GM18508 (cell line): Measurements from ENCODE around the gene SEPTIN5.

Experiments
- ATAC-seq: cut with Tn5 transposase; IDR thresholded peaks from one replicate; pipeline ENCODE4 v1.9.1; 2021; ENCODE audit warnings: moderate number of reproducible peaks; ENCODE audit not compliant: insufficient read depth, unreplicated experiment

Gene SEPTIN5

DNA sequence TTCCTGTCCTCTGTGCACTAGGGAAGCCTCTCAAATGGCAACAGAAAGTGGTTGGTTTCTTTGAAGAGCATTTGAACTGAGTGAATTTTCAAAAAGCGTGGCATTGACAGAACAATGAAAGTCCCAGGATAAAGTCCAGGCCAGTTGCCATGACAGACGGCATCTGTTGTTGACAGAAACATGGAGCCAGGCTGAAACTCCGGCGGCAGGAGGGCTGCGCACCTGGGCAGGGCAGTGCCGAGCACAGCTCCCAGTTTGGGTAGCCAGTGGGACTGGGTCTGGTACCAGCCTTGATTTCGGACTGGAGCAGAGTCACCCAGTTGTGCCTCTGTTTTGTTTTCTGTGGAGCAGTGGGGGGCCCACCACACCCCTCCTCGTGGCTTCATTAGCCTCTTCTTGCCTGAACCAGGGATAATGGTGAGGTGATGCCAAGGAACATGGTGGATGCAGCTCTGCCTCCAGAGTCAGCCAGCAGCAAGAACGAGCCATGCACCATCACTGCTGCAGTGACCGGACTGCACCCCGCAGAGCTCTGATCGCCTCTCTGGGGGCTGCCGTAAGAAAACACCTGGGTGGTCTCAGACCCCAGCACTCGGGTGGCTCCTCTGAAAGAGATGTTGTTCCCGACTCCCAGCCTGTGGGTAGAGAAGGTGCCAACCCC, 9.8 kb upstream of the SEPTIN5 start:
- no peak for ATAC-seq

DNA sequence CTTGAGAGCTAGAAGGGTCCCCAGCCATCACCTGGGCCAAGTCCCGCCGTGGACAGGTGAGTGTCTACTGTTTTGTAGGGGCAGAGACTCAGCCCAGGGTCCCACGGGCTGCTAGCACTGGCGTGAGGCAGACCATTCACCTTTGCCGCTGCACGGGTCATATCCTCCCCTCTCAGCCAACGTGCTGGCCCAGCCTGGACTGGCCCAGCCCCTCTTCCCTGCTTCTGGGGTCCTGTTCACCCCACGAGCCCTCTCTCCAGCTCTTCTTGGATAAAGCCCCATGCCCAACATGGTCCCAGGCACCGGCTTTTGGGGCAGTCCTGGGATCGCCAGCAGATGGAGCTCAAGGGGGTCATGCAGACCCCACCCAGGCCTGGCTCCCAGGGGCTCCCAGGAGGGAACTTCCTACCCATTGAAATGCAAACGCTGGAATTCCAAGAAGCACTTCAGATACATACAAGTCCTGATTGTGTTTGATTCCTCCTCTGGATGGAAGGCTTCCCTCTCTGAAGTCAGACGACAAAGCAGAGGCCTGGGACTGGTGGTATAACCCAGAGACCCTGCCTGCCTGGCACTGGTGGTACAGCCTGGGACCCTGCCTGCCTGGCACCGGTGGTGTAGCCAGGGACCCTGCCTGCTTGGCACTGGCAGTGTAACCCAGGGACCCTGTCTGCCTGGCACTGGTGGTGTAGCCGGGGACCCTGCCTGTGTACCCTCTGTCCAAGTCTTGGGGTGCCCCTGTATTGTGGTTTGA, 8.9 kb upstream of the SEPTIN5 start:
- no peak for ATAC-seq

DNA sequence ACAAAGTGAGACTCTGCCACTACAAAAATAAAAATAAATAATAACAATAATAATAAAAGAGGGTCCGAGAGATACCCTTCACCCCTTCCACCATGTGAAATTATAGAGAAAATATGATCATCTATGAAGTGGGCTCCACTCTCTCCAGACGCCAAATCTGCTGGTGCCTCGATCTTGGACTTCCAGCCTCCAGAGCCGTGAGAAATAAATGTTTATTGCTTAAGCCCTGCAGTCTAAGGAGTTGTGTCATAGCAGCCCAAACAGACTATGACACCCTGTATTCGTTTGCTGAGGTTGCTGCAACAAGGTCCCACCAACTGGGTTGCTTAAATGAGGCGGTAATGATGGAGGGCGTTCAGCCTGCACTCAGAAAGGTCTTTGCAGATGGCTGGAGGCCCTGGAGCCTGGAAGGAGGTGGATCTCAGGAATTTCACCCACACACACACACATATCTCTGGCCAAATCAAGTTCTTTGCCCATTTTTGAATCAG, 7.6 kb upstream of the SEPTIN5 start:
- ATAC-seq, result no peak

DNA sequence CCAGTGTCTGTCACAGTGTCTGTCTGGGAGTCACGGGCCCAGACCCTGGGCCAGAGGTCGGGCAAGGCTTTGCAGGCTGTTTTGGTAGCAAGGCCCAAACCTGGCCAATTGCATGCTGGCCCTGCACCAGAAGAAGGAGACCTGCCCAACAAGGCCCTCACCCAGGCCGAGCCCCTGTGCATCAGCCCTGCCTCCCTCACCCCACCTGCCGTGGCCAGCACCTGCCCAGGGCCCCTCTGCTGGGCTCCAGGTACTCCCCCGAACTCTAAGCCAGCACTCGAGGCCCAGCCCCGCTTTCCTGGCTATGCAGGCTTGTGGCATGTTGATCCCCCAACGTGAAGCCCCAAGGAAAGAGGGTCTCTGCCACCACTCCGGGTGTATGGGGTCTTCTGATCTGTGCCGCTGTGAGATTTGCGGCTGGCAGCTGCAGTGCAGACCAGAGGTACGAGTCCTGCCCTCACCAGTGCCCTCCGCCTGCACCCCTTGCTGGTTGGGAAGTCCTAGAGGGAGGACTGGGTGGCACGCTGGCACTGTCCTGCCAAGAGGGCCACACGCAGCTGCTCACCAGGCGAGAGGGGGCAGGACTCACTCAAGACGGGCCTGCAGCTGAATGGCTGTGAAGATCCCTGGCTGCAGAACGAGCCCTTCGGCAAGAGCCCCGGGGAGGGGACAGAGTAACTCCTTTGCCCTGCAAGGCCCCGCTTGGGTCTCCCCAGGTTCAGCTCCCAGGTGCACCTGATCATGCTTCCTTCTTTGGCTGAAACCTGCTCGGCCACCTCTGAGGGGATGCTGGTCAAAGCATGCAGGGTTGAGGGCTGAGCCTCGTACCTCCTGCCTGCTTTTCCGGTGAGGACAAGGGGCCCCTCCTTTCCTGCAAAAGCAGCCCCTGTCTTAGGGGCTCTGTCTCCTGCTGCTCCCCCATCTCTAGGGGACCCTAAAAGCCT, 6.7 kb upstream of the SEPTIN5 start:
- no peak for ATAC-seq

DNA sequence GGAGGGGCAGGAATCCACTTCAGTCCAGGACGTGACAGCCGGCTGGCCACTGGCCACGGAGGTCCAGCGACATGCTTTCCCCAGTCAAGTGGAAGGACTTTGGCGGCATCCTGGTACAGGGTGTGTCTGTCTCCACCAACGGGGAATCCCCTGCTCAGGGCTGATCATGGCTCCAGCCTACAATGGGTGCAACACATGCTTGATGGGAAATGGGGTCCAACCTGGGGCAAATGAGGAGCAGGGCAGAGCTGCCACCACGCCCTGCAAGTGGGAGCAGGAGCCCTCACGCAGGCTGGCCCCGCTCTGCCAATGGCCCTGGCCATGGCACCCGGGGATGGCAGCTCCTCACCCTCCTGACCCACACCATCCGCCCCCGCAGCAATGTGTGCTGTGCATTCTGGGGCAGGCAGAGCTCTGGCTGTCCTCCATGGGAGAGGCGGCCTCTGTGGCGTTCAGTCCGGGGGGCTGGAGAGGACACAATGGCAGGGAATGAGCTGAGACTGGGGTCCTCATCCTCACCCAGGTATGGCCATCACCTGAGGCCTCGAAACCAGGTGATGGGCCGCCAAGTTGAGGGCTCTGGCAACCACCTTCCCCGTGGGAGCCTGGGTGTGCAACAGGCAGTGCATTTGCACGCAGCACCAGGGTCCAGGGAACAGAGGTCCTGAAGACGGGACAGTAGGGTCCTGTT, 5.8 kb upstream of the SEPTIN5 start:
- ATAC-seq, result no peak

DNA sequence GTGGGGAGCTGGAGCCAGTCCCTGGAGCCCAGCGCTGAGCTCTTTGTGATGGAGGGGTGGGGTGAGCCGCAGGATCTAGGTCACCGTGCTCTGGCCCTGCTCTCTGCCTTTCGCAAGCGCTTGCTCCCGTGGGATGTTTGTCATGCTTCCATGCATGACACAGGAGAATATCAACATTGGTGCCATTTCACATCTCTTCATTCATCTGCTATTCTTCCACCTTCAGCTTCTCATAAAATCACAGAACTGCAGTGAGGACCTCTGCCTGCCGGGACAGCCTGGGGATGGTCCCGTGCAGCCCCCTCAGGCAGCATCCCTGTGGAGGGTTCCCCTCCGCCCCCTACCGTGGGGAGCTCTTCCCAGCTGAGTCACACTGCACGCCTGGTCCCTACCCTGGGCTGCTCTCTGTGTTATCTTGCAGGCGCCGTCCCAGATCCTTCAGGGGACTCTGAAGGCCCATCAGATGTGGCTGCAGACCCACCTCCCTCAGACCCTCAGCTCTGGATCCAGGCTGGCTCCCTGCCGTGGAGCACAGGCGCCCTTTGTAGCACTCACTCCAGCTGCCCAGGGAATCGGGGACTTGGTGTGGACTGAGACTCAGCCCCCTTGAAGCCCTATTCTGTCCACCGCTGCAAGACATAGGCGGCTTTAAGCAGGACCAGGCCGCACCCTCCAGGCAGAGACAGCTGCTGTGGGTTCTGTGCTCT, 5.1 kb upstream of the SEPTIN5 start:
- no peak for ATAC-seq

DNA sequence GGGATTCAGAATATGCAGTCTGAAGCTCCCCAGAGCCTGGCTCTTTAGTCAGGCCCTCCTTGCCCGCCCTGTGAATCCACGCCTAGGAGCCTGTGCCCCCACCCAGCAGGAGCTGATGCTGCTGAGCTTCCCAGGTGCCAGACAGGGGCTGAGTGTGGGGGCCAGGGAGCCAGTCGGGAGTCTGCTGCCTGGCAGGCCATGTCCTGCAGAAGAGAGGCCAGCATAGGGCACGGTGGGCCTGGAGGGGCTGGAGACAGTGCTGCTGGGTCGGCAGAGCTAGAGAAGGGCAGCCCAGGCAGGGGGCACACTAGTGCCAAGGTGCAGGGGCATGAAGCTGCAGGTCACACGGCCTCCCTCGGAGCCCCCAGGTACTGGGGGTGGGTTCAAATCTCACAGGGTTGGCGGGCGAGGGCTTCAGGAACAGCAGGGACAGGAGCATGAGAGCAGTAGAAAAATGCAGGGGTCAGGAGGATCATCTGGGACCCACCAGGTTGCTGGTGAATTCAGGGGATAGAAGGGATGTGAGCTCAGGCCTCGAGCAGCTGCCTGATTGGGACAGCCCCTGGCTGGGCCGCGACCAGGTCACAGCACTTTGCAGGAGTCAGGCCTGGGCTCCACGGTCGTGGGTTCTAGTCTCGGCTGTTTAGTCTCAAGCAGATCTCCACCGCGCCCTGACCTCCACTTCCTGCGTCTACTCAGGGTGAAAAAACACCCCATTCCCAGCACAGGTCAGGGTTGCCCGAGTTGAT, 4.1 kb upstream of the SEPTIN5 start:
- ATAC-seq, result no peak

DNA sequence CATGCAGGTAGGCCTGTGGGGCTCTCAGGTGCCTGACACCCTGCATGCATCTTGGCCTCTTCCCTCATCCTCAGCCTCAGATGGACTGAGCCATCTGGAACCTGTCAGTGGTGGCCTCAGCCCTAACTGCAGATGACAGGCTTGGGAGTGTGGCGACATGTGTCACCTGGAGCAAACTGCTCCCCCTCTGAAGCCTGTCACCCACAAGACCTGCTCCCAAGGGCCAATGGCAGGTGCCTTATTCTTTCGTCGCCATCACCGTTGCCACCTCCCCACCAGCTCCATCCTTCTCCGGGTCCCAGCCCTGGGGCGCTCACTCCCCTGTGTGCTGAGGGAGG, 3.6 kb upstream of the SEPTIN5 start:
- ATAC-seq, result no peak

DNA sequence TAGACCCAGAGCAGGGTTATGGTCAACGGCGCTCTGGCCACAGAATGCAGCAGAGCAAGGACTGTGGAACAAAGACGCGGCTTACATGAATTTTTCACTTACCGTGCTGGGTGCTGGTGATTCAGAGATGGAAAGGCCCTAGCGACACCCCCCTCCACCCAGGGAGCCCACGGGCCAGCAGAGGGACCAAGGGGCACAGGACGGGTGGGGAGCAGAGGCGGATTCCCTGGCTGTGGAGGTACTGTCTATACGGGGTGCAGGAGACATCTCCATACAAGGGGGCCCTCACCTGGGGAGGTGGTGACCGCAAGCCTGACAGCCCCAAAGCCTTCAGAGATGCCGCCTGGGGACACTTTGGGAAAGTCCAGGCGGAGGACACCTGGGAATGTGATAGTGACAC, 1.1 kb upstream of the SEPTIN5 start:
- no peak for ATAC-seq

DNA sequence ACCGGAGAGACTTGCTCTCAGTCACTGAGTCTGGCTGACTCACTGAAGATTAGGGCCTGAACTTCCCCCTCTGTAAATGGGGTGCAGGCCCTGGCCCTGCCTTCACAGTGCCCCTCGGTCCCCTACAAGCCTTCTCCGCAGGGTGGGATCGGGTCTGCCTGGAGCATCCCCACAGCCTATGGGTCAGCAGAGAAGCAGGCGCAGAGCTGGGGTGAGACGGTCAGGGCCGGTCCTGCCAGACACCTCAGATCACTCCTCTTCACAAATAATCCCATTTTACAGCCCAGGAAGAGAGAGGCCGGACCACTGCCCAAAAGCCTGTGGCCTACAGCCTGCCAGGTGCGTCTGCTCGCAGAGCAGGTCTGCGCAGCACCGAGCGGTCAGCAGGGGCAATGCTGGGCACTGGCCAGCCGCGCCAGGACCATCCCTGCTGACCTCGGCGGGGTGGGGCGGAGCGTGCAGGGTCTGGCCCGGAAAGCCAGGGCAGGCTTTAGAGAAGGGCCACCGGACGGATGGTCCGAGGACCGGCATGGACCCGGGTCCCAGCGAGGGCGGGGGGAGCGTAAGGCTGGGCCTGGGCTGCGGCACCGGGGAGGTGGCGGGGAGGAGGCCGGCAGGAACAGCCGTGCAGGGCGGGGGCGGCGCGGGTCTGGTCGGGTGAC, 522 bp upstream of the SEPTIN5 start:
- ATAC-seq, result no peak

DNA sequence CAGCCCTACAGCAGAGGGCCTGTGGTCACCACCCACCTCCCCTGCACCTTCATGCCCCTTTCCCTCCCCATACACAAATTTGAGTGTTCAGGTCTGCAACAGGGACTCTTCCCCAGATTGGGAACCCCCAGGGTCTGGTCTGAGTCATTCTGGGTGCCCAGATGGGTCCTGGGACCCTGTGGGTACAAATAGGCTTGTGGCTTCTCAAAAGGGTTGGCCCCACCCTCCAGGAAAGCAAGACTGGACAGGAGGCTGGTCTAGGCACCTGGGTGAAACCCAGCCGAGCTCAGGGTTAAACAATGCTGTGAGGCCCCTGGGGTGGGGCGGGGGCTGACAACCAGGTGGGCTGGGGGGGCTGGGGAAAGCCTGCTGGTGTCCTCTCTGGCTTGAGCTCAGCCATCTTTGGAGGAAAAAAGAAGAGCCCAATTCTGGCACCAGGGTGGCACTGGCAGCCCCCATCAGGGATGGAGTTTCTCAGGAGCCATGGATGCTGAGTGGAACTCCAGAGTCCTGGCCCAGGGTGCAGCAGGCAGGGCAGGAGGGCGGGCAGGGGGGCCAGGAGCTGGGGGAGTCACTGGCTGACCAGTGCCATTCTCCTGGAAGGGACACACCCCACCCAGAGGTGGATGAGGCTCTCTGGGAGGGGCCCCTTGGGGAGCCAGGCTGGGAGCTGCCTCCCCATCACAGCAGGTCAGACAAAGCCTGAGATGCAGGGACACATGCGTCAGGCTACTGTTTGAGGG, 1.1 kb downstream of the SEPTIN5 start:
- ATAC-seq, result no peak

DNA sequence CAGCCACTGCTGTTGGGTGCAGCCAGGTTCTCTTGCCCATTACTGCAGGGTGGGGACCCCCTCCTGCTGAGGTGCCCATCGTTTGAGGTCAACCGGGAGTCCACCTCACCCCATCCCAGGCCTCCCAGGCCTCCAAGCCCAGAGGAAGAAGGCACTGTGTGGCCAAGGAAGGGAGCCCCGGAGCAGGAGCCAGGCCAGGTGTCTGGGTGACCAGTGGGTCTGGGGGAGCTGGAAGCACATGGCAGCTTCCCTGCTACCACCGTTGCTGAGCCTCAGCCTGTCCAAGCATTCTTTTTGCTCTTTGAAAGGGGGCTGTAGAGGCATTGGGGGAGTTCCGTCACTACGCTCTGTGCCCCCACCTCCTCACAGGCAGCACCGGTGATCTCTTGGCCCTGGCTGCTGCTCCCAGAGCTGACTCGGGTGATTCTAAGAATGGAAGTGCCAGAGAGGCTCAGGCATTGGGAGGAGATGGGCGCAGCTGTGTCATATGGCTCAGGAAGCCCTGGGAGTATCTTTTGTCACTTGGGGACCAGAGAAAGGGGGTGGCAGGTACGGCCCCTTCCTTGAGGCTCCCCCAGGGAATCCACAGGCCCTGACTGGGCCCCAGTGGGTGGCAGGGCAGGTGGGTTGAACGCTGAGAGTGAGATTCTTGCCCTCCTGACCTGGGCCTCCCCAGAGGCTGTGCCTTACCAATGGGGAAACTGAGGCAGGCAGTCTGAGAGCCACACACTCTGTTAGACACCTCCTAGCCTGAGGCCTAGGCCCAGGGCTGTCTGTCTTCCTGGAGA, 1.9 kb downstream of the SEPTIN5 start:
- no peak for ATAC-seq

DNA sequence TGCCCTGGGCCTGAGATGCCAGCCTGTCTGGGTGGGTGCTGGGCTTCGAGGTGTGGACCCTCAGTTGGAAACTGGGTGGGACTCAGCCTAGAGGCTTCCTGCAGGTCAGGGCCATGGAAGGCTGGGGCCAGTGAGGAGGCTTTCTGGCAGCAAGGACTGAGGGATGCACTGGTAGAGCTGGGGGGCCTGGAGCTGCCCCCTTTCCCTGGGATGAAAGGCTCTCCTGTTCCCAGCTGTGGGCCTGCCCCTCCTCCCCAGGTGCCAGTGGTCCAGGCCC, 2.5 kb downstream of the SEPTIN5 start:
- no peak for ATAC-seq

DNA sequence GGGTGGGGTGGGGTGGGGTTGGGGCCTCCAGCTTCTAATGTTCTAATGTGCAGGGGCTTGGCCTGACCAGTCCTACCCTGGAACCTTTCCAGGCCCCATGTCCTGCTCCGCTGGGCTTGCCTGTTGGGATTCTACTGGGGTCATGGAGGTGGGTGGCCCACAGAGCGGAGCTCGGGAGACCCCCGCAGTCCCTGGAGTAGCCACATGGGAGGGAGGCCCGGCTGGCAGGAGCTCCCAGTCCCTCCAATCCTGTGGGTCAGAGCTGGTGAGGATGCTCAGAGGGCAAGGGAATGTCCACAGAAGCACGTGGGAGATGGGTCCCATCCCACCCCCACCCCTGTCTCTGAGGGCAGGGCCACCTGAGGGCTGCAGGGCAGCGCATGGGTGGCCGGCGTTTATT, 2.9 kb downstream of the SEPTIN5 start:
- ATAC-seq, result no peak

DNA sequence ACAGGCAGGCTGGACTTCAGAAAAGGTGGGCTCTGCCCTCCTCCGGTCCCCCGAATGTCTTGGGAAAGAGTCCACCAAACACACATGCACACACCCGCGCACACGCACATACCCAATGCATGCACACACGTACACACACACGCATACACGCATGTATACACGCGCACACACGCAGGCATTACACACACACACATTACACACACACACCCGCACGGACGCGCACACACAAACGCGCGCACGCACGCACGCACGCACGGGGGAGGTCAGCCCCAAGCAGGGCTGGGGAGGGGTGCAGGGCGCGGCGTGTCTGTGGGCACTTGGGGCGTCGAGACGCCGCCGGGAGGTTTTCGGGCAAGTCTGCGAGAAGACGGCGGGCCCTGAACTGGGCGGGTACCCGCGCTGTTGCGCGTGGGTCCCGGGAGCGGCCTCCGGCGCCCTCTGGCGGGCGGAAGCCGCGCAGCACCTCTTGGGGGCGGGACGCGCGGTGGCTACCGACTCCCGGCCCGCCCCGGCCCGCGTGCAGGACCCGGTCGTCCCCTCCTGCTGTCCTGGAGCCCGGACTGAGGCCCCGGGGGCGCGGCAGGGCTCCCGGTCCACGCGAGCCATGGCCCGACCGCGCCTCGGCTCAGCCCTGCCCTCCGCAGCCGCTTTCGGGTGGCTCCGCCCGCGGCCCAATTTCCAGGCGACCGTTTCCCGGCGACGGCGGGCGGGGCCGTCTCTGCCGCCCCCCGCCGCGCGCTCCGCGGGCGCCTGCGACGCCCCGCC, 3.6 kb downstream of the SEPTIN5 start:
- ATAC-seq, result no peak

DNA sequence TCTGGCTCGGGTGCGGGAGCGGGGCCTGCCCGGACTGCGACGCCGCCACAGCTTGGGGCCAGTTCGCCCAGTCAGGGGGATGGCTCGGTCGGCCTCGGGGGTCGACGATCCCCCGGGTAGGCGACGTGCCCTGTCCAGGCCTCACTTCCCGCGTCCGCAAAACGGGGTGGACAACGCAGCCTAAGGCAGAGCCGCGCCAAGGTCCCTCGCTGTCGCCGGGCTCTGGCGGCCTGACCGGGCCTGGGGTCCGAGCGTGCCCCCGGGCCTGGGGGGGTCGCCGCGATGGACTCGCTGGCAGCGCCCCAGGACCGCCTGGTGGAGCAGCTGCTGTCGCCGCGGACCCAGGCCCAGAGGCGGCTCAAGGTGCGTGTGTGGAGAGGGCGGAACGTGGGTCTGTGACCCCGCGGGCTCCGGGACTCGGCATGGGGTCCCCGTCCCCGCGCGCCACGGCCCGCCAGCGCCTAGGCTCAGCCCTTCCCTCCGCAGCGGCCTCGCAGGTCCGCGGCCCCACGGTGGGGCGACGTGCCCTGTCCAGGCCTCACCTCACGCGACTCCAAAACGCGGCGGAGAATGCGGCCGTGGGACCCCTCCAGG, 4.2 kb downstream of the SEPTIN5 start:
- no peak for ATAC-seq
